H1 (cell line): ENCODE results near the gene EXT2. TPM values are rescaled to one million over a fixed set of nuclear protein-coding genes. Genes with fewer than 3 reads are reported as not detected.

ENCODE experiments used
- MAFK ChIP-seq: IDR thresholded peaks from 2 replicates; pipeline ENCODE4 v1.6.1; 2012; ENCODE audit warnings: low read depth, mild to moderate bottlenecking, improper control_type of control experiment, low read length
- POLR2AphosphoS5 ChIP-seq: IDR thresholded peaks from 2 replicates; pipeline ENCODE4 v1.6.1; 2011; ENCODE audit warnings: low read depth, low read length
- SRF ChIP-seq: IDR thresholded peaks from 2 replicates; pipeline ENCODE4 v1.6.1; 2011; ENCODE audit warnings: mild to moderate bottlenecking, low read depth, low read length, moderate library complexity
- SUZ12 ChIP-seq: fragments of 200-600 bp; sonication (generic); IDR thresholded peaks from 2 replicates; pipeline ENCODE4 v1.6.1; 2012; ENCODE audit warnings: mild to moderate bottlenecking, inconsistent platforms, low read length, moderate library complexity, mixed read lengths
- polyA plus RNA-seq, 7 experiments: library from polyadenylated mRNA; depleted of rRNA in 3 of 7; stranded (reverse) in 5 of 7; unstranded in 2 of 7; fragments of >200 nt in 5 of 7; fragments of 200-250 nt in 2 of 7; gene quantifications; 1 replicate in 5 of 7; 2 replicates in 1 of 7; 4 replicates in 1 of 7; pipeline versions ENCODE4 v1.2.1 to v1.2.3, GENCODE V29; 2011 to 2013; ENCODE audit warnings: missing spikeins in 2 of 7, mixed read lengths in 2 of 7
- total RNA-seq: library from RNA; stranded (reverse); fragmentation: NEBNext Ultra II Directional; extraction: Animal tissue kit (Norgen Biotek cat#: 25700); gene quantifications from 2 replicates; pipeline ENCODE4 v1.2.1, GENCODE V29; 2021

Gene EXT2
- total and polyA plus RNA-seq, 2 of the 8 experiments (the other 6 are each of a cell fraction or from before 2014, with no cell fraction given) = 29.8 to 42.8 TPM

- TF ChIP-seq SUZ12 (no peak), SRF (no peak), POLR2AphosphoS5 (no peak), MAFK (no peak)
- TF ChIP-seq, all 59 proteins: peak for 0
These were observed 96.5 kb downstream of the EXT2 start (continued) for GRCh38 chr11:44192017-44192385.
